Keratinocyte (primary cell): Measurements from ENCODE around the gene PLA2G12A. TPM values are rescaled to one million over a fixed set of nuclear protein-coding genes. Genes with fewer than 3 reads are reported as not detected.

Experiments
- DNase-seq: peaks from one replicate; pipeline ENCODE4 v3.0.0-alpha.2; 2011; ENCODE audit warnings: low read depth, missing footprints, low spot score
- FAIRE-seq: peaks from 2 replicates; lab custom pipeline; 2011; peaks lifted over from hg19 to GRCh38; lab: Jason Lieb, UNC
- H2AFZ ChIP-seq: 2 replicates; pipeline ENCODE4 v1.6.0; 2012; ENCODE audit warnings: low read length, control low read depth, inconsistent platforms; ENCODE audit not compliant: control insufficient read depth
- H3K27ac ChIP-seq: 2 replicates; pipeline ENCODE4 v1.5.1; 2011; ENCODE audit warnings: low read length; ENCODE audit not compliant: control insufficient read depth, insufficient read depth
- H3K27me3 ChIP-seq: 3 replicates; pipeline ENCODE4 v1.6.0; 2011; ENCODE audit warnings: low read length; ENCODE audit not compliant: control insufficient read depth, insufficient read depth; ENCODE audit errors: extremely low read depth
- H3K36me3 ChIP-seq, 2 experiments: 2 replicates in 1 of 2; 3 replicates in 1 of 2; pipeline ENCODE4 v1.5.1; 2011; ENCODE audit warnings: low read length in 2 of 2, mild to moderate bottlenecking in 1 of 2; ENCODE audit not compliant: control insufficient read depth in 2 of 2, insufficient read depth in 2 of 2; ENCODE audit errors: extremely low read depth in 1 of 2
- H3K4me1 ChIP-seq: 3 replicates; pipeline ENCODE4 v1.5.1; 2011; ENCODE audit warnings: low read length; ENCODE audit not compliant: control insufficient read depth, insufficient read depth; ENCODE audit errors: extremely low read depth
- H3K4me2 ChIP-seq: 3 replicates; pipeline ENCODE4 v1.6.0; 2011; ENCODE audit warnings: low read depth, low read length; ENCODE audit not compliant: control insufficient read depth, insufficient read depth; ENCODE audit errors: extremely low read depth
- H3K4me3 ChIP-seq, 3 experiments: fragments of 200-600 bp in 1 of 3; sonication (generic) in 1 of 3; 2 replicates in 2 of 3; 3 replicates in 1 of 3; pipeline ENCODE4 v1.5.1; 2011 to 2016; ENCODE audit warnings: low read length in 3 of 3, mild to moderate bottlenecking in 3 of 3, control low read depth in 2 of 3, inconsistent platforms in 1 of 3, low read depth in 1 of 3, mixed read lengths in 1 of 3, mixed run types in 1 of 3, moderate library complexity in 1 of 3; ENCODE audit not compliant: control insufficient read depth in 2 of 3, insufficient read depth in 2 of 3; ENCODE audit errors: extremely low read depth in 1 of 3
- H3K79me2 ChIP-seq: 2 replicates; pipeline ENCODE4 v1.6.0; 2012; ENCODE audit warnings: low read length; ENCODE audit not compliant: control insufficient read depth, insufficient read depth
- H3K9ac ChIP-seq: 3 replicates; pipeline ENCODE4 v1.6.0; 2011; ENCODE audit warnings: low read length; ENCODE audit not compliant: control insufficient read depth, insufficient read depth; ENCODE audit errors: extremely low read depth
- H3K9me1 ChIP-seq: 3 replicates; pipeline ENCODE4 v1.6.0; 2011; ENCODE audit warnings: low read length; ENCODE audit not compliant: control insufficient read depth, insufficient read depth; ENCODE audit errors: extremely low read depth
- H3K9me3 ChIP-seq: 2 replicates; pipeline ENCODE4 v1.5.1; 2012; ENCODE audit warnings: low read depth, low read length; ENCODE audit not compliant: control insufficient read depth
- H4K20me1 ChIP-seq: 3 replicates; pipeline ENCODE4 v1.6.0; 2011; ENCODE audit warnings: low read length; ENCODE audit not compliant: control insufficient read depth, insufficient read depth; ENCODE audit errors: extremely low read depth
- EZH2 ChIP-seq: IDR thresholded peaks from one replicate; pipeline ENCODE4 v1.6.1; 2012; ENCODE audit warnings: inconsistent platforms, mild to moderate bottlenecking, low read length, moderate library complexity
- dilution Hi-C: fragments of 300-500 bp; cut with MboI; formaldehyde crosslinking; loops from one replicate; pipeline ENCODE4 v1.7.0; 2020; ENCODE audit warnings: low sequenced_read_pairs; ENCODE audit not compliant: extremely low pct_ligation_motif_present
- polyA plus RNA-seq, 5 experiments: library from polyadenylated mRNA; depleted of rRNA in 3 of 5; stranded (reverse) in 3 of 5; stranded (forward) in 1 of 5; unstranded in 1 of 5; fragments of >200 nt; gene quantifications; 1 replicate in 1 of 5; 2 replicates in 3 of 5; 3 replicates in 1 of 5; pipeline versions ENCODE4 v1.2.1 to v1.2.3, GENCODE V29; 2011 to 2012; ENCODE audit warnings: missing spikeins in 2 of 5, low read depth in 1 of 5, low replicate concordance in 1 of 5
- TF ChIP-seq, protein P1 (sequence below), 3 experiments: IDR thresholded peaks in 1 of 3; conservative IDR thresholded peaks in 1 of 3; optimal IDR thresholded peaks in 1 of 3; 2 replicates in 2 of 3; 3 replicates in 1 of 3; pipeline versions ENCODE3 to v1.5.1; 2011; ENCODE audit warnings: low read length in 3 of 3, mild to moderate bottlenecking in 3 of 3, moderate library complexity in 2 of 3, control low read depth in 1 of 3, inconsistent platforms in 1 of 3; ENCODE audit not compliant: insufficient read depth in 2 of 3; ENCODE audit errors: extremely low read depth in 1 of 3

The PLA2G12A gene
- polyA plus RNA-seq, 1 donor (not counting 4 experiments of a cell fraction or from before 2014, with no cell fraction given): 63.7 TPM

DNA sequence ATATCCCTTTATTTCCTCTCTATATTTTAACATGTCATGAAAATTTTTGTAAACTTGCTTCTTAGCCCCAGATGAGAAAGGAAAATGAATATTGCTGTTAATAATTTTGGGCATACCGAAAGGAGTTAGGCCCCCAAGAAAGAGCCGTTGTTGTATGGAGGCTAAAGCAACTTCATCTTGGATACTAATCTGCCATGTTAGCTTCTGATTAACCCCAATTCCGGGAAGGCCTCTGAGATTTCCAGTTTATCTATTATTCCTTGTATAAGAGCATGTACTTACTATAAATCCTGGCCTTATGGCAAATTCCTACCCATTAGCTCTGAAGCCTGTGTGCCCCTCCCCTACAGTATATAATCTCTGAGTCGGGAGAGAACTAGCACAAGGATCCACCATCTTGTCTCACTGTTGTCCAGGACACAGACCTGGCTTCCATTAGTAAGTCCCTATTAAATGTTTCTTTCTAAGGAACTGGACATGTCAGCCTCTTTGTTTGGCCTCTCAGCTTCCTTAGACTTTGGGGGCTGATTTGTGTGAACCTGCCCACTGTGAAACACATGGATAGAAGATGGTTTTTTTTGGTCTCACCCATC lies 20.9 kb upstream of the PLA2G12A start:
- H3K9me1 ChIP-seq: no peaks in the 10 kb centered on the region
- H3K79me2 ChIP-seq: no peaks in the 10 kb centered on the region
- no peaks in the 10 kb centered on the region for H3K9me3 ChIP-seq
- no peak overlapping the region for H3K9ac ChIP-seq
- no peaks in the 10 kb centered on the region for H3K36me3 ChIP-seq
- FAIRE-seq (no peak), DNase-seq (no peak)
- H3K27ac ChIP-seq: no peak overlapping the region
- no peaks in the 10 kb centered on the region for H4K20me1 ChIP-seq
- H3K4me3 ChIP-seq: no peak overlapping the region
- H3K27me3 ChIP-seq: no peaks in the 10 kb centered on the region
- H2AFZ ChIP-seq: no peak overlapping the region
- dilution Hi-C loops: no loop called here
- TF ChIP-seq EZH2: no peak
- TF ChIP-seq, protein P1, sequence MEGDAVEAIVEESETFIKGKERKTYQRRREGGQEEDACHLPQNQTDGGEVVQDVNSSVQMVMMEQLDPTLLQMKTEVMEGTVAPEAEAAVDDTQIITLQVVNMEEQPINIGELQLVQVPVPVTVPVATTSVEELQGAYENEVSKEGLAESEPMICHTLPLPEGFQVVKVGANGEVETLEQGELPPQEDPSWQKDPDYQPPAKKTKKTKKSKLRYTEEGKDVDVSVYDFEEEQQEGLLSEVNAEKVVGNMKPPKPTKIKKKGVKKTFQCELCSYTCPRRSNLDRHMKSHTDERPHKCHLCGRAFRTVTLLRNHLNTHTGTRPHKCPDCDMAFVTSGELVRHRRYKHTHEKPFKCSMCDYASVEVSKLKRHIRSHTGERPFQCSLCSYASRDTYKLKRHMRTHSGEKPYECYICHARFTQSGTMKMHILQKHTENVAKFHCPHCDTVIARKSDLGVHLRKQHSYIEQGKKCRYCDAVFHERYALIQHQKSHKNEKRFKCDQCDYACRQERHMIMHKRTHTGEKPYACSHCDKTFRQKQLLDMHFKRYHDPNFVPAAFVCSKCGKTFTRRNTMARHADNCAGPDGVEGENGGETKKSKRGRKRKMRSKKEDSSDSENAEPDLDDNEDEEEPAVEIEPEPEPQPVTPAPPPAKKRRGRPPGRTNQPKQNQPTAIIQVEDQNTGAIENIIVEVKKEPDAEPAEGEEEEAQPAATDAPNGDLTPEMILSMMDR (optimal IDR thresholded peaks at IDR 0.05 in 1 of 3, IDR thresholded peaks at IDR 0.05 in 1 of 3, conservative IDR thresholded peaks at IDR 0.05 in 1 of 3; ENCODE audit: extremely low read depth in 1 of 3, insufficient read depth in 2 of 3, low read length in 3 of 3): no peak
- H3K4me1 ChIP-seq: no peaks in the 10 kb centered on the region
- H3K4me2 ChIP-seq: no peak overlapping the region

DNA sequence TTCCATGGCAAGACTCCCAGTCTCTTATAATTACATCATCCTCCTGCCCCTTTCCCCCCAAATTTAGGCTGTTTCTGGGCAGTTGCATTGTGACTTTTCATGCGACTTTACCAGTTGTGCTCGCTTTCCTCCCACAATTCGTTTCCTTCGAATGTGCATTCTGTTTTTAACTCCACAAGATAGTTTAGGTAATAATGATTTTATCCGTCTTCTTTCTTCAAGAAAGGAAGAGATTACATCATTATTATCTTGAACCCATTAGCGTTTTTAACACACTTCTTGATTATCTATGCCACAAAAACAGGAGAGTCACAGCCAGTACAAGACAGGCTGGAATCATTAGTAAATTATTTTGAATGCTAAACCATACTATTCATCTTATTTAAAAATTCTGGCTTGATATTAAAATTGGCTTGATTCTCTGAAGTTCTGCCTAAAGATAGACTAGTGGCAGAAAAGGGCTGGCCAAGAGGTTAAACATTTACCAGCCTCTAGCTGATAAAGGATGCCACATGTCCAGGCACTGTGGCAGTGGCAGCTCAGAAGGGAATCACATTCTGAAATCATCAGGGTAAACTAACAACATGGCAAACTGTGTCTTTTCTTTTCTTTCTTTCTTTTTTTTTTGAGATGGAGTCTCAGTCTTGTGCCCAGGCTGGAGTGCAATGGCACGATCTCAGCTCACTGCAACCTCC lies 19.7 kb upstream of the PLA2G12A start:
- dilution Hi-C loops: no loop called here
- Histone ChIP-seq H3K79me2 (no peaks in the 10 kb centered on the region), H3K4me3 (no peak overlapping the region), H3K9me1 (no peaks in the 10 kb centered on the region), H3K9me3 (no peaks in the 10 kb centered on the region), H2AFZ (no peak overlapping the region), H3K4me2 (no peak overlapping the region), H3K27me3 (peaks cover 5% of the 10 kb centered on the region), H3K4me1 (no peaks in the 10 kb centered on the region), H3K9ac (no peak overlapping the region), H4K20me1 (no peaks in the 10 kb centered on the region), H3K27ac (no peak overlapping the region), H3K36me3 (no peaks in the 10 kb centered on the region)
- FAIRE-seq (no peak), DNase-seq (no peak)
- no peak for TF ChIP-seq EZH2
- TF ChIP-seq, protein P1 (optimal IDR thresholded peaks at IDR 0.05 in 1 of 3, IDR thresholded peaks at IDR 0.05 in 1 of 3, conservative IDR thresholded peaks at IDR 0.05 in 1 of 3; ENCODE audit: extremely low read depth in 1 of 3, insufficient read depth in 2 of 3, low read length in 3 of 3): no peak
